NCI-H2196 (cell line): ENCODE results near the gene RAB11FIP2.

Experiments used
- DNase-seq: peaks from one replicate; lab custom pipeline; 2025; ENCODE audit not compliant: unreplicated experiment; lab: John Stamatoyannopoulos, UW

The RAB11FIP2 gene

DNA sequence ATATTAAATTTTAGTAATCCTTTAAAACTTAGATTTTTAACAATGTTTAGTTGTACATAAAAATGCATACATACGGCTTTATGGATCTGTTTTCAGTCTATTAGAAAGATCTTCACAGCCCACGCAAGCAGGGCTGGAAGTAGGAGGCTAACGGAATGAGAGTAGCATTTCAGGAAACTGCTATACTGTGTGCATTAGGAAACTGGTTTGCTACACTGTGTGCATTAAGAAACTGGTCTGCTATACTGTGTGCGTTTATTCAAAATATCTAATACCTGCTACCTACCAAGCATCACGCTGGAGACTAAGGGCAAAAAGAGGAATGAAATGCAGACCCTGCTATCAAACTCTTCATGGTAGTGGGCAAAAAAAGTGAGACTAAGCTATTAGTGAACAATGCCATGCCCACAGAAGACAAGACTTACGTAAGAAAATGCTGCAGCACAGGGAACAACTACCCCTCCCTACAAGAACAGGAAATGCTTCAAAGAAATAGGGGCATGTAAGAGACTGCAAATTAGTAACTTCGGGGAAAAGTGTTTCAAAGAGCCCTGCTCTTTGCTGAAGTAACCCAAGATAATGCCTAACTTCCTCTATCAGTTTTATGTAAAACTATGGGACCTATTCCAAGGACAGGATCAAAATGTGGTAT, 11.3 kb downstream of the RAB11FIP2 start:
- DNase-seq = no peak

DNA sequence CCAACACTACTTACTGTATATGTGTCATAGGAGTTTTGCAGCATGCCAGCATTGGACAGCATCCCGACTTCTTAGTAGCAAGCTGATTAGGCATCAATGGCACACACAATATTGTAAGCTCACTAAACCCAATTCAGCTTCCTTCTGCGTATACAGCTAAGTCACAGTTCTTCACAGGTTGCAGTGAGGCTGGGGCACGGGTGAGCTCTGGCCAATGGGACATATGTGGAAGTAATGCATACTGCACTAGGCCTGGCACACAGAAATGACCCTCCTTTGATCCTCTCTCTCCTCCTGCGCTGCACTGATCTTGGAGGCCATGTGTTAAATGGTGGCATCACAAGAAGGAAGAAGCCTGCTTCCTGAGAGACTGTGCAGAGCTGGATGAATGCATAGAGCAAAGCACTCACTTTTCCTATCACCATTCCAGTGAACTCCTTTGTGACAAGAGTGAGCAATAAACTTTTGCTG, 11.9 kb downstream of the RAB11FIP2 start:
- no peak for DNase-seq

DNA sequence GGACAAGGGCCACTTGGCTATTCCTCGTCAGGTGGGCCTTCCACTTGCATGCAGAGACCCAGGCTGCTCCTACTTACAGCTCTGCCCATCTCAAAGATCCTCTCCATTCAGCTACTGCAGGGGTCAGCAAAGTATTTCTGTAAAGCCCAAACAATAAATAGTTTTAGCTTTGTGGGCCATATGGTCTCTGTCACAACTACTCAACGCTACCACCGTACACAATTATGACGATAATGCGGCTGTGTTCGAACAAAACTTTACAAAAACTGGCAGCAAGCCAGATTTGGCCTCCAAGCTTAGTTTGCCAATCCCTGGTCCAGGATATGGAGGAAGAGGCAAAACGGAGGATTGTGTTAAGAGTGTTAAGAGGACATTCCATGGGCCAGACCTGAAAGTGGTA, 12.8 kb downstream of the RAB11FIP2 start:
- DNase-seq = no peak

DNA sequence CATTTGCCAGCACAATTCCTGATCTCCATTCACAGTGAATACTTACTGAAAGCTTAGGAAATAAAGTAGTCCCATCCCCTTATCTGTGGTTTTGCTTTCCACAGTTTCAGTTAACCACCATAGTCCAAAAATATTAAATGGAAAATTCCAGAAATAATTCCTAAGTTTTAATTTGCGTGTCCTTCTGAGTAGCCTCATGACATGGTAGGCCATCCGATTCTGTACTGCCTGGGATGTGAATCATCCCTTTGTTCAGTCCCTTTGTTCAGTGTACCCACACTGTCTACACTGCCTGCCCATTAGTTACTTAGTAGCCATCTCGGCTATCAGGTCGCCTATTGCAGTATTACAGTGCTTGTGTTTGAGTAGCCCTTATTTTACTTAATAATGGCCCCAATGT, 14.2 kb downstream of the RAB11FIP2 start:
- no peak for DNase-seq

DNA sequence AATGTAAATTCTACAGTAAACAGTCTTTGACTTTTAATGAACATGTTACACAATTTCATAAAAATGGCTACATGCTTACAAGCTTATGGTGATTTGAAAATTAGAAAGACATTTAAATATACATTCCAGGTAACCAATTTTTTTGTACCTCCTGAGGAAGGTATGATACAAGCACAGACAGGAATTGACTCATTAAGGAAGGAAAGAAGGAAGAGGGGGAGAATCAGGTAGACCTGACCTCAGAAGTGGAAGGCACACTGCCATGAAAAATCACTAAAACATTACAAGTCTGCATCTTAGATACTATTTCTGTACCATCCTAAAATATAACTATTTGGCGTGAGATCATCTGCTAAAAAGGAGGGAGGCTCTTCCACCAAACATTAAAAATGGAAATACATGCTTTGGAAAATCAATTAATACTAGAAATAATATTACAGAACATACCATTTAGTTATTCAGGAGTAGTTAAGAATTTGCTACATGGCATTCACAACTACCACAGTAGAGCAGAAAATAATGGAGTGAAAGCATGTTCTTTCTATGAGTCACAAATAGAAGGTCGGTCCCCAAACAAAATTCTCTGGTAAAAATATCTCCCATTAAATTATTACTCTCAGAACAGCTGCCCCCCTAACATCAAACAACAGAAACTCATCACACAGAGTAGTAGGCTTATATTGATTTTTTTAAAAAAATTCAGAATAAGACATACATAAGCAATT, 15.2 kb downstream of the RAB11FIP2 start:
- DNase-seq = no peak

DNA sequence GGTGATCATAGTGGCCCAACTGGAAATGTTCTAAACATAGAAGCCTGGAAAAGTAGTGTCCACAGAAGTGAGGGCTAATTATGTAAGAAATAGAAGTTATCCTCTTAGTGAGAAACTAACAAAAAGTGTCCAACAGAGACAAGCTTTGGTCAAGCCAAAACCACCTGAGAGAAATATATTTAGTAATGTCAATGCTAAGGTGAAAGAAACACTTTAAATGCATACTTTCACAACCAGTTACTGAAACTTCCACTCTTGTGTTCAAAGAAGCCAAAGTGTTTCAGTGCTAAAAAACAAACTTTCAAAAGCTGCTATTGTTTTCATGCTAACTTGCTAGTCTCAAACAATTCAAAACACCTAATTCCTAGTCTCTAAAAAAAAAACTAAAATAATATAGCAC, 18.1 kb downstream of the RAB11FIP2 start:
- DNase-seq = no peak

DNA sequence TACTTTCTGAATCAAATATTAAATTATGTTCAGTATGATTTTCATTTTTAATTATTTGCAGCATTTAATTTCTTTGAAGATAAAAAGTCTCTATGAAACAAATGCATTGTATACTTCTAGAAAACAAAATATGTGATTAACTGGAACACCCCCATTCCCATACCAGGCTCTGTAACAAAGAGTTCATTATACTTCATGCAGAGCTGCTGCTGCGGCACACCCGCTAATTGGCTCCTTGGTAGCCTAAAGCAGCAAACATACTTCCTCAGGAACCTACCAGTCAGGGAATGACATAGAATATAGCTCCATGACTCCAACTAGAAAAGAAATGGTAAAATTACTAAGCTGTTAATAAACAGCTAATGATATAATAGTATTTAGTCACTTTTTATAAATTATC, 19.3 kb downstream of the RAB11FIP2 start:
- DNase-seq = no peak

DNA sequence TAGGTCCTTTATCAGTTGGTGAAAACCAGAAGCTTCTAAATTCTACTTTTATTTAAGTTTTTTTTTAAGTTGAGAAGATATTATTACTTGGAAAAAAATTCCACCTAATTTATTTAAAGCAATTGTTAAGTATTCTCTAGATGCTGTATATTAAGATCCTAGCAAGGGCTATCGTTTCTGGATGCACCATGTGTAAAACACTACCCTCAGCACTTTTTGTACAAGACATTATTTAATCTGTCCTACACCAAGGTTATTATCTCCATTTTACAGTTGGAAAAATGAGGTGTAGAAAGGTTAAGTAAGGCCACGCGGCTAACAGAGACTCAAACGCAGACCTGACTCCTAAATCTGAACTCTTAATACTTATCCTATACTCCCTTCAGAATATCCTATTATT, 19.8 kb downstream of the RAB11FIP2 start:
- DNase-seq = no peak

DNA sequence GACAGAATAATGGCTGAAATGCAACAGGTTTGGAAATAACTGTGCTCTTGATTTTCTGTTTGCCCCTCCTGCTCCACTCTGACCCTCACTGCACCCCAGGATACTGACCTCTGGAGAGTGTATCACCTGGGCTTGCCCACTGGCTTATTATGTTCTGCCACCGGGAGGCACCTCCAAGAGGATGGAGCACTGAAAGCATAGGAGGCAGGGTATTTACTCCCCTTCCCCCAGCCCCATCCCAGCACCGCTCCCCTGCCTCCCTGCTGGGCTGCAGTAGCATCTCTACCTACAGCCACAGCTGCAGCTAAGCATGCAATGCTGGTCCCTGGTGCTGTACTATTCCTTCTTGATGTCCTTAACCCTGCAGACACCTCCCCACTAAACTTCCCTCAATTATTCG, 26.4 kb downstream of the RAB11FIP2 start:
- DNase-seq = no peak

DNA sequence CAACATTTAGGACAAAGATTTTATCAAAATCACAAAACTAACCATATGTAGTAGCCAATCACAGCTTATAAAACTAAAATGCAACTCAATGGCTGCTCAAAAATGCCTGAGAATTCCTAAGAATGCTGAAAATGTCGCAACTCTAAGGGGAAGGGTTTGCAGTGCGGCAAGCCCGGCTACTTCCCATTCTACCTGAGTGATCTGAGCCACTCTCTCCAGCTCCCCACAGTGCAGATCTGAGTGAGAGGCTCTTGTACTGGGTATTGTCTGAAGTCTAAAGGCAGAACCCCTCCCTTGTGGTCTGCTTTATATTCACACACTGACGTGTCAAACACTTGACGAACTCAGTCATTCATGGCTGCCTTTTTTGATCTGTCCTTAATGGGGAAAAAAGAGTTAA, 28.9 kb downstream of the RAB11FIP2 start:
- no peak for DNase-seq

DNA sequence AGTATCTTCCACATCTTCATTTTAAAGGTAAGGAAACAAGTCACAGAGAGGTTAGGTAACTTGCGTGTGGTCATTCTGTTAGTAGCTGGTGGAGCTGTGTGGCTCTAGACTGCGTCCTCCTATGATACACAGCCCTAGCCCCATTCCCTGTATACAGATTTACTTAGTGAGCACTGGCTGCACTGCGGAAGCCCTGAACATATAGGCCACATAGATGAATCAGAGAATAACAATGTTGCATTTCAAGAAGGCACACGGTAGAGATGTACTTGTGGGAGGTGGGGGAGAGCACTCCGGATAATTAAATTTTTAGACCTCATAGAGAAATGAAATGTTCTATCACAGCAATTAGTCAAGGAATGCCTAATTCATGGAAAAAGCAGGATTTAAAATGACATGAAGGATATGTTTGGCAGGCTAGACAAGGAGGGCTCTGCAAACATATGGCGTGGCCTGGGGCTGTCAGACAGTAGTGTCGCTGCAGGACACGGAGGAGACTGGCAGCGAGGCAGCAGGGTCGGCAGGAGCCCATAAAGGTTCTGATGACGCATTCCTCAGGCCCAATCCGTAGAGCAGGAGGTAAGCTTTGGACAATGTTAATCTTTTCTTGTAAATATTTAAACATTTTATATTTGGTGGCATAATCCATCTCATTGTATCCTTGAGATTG, 29.5 kb downstream of the RAB11FIP2 start:
- DNase-seq = no peak

DNA sequence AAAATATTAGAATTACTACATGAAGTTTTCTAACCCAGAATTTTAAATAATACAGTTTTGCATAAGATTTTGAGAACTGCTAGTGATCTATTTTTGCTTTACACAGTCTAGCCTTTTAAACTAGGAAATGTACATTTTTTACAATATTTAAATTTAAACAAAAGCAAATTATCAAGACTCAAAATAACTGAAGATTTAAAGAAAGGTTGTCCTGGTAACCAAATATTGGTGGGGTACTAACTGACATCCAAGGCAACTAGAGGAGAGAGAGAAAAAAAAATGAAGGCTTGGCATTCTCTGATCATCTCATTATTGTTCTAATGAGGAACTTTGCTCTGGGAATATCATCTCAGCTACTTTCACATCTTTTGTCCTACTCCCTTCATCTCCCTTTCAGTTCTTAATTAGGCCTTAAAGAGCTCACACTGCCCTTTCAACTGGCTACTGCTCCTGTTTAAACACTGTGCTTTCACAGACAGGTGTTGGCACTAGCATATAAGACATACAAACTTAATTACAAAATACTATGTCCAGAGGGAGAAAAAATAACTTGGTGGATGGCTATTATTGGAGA, 33.7 kb downstream of the RAB11FIP2 start:
- no peak for DNase-seq

DNA sequence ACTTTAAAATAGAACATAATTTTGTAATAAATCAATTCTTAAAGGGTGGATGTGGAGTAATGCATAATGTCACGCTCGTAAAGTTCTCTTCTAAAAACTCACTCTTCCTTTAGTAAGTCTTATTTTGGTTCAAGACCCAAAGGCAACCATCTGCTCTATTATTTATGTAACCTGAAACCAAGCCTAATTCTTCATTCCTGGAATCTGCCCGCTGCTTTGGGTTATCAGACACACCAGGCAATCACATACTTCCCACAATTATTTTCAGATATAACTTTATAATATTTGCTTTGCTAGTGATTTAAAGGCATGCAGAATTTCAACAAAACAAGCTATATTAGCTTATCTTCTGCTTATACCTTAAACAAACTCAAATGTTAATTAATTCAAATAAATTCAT, 39.0 kb downstream of the RAB11FIP2 start:
- no peak for DNase-seq

DNA sequence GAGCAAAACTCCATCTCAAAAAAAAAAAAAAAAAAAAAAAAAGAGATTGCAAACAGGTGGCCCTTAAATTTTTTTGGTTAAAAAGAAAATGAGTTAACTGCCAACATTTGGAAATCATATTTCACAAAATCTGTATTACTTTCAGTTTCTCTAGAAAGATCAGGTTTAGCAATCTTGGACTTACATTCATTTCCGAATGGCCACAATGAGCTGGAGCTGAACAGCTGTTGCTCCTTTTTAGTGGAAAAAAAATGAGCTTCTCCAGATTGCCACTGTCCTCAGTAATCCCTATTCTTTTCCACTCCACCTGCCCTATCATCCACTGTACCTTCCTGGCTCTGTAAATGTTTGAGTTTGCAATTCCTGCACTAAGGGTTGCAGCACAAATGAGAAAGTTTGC, 43.6 kb downstream of the RAB11FIP2 start:
- DNase-seq = no peak

DNA sequence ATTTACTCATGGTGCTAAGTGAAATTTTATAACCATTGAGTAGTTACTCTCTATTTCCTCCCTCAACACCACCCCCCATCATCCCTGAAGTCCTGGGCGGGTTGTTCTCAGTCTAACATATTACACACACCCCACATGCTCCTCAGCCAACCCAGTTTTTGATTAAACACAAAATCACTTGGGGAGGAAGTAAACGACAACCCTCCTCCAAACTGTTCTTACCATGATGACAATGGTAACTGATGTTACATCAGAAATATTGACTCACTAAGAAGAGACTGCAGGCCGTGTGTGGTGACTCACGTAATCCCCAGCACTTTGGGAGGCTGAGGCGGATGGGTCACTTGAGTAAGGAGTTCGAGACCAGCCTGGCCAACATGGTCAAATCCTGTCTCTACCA, 44.2 kb downstream of the RAB11FIP2 start:
- no peak for DNase-seq

DNA sequence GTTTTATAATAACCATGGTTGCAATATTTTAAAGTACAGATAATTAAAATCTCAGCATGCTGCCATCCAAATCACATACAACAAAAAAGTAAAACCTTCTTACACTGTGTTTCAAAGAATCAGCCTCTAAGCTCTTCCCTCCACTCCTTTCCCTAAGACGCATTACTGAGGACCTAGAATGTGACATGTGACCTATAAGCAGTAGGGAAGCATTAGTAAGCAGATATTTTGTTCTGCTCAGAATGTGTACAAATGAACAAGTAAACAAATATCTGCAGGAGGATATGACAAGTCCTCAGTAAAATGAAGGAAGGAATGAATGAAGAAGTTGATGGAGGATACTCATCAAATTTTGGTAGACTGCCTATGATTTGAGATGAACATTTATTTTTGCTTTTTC, 49.1 kb downstream of the RAB11FIP2 start:
- no peak for DNase-seq

DNA sequence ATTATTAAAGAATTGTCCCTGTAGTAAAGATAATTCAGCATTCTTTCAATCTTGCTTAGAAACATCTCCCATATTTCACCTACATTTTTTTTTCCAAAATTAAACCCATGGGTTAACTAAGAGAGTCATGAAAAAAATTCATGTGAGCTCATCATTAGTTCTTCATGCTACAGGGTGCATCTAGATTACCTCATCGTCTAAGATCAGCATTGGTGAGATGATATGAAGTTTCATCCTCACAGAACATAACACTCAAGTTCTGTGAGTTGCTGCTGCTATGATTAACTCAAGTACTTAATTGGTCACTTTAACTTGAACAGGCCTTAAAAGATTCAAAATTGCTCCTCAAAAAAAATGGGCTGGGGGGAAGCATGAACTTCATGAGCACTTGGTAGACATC, 50.0 kb downstream of the RAB11FIP2 start:
- no peak for DNase-seq

DNA sequence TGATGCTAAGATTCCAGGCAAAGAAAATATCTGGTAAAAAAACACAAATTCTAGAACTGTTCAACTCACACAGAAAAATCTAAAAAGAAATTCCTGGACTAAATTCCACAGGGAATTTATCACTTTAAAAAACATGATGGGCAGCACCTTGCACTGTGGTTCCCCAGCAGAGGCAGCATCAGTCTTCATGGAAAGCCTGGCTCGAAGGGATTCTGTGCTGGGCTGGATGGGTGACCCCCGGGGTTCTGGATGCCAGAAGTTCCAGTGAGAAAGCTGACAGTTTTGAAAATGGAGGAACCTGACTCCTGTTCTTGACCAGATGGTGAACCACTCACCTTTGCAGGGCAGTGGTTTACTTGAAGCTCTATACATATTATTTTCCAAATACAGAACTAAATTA, 52.0 kb downstream of the RAB11FIP2 start:
- DNase-seq = no peak

DNA sequence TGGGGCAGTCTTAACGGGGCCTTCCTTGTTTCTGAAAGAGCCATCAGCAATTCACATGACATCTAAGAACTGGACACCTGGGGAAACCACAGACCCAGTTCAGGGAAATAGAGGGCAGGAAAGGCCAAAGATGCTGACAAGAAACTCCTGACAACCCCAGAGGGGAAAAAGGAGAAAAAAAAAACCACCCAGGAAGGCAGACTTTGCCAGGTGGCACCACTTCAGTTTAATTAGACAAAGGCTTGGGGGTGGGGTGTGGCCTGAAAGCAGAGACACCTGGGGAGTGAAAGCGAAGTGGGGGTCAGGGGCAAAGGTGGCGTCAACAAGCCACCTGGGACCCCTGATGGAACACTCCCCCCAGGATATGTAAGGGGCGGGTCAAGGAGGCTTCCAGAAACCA, 53.6 kb downstream of the RAB11FIP2 start:
- DNase-seq = no peak

DNA sequence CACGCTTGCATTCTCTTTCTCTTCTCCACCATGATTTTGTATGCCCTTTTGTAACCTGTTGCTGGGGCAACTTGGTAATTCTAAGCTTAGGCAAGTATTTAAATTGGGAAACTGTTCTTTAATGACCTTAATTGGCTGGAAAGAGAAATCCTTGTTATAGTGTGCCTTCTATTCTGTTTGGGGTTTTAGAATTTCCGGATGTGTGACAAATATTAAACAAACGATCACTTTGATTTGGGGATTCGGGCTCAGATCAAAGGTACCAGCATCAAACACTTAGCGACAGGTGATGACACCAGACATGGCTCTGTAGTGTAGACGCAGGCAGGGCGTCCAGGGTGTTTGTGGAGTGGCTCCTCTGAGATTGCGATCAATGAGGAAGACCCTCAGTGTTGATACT, 55.0 kb downstream of the RAB11FIP2 start:
- no peak for DNase-seq

DNA sequence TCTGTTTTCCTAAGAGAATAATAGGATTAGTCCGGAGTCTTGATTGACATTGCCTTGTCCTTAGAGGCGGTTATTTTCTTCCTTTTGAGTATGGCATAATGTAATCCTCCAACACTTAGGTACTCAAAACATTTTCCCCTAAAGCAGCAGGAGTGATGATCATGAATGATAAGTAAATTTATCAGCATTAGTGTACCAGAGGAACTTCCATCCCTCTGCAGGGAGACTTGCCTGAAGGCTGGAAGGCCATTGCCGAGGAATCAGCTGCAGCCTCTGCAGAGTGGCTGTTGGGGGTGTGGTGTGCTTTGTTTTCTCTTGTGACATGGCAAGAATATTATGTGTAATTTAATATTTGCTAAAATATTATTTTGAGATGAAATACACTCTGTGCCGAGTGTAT, 56.8 kb downstream of the RAB11FIP2 start:
- no peak for DNase-seq

DNA sequence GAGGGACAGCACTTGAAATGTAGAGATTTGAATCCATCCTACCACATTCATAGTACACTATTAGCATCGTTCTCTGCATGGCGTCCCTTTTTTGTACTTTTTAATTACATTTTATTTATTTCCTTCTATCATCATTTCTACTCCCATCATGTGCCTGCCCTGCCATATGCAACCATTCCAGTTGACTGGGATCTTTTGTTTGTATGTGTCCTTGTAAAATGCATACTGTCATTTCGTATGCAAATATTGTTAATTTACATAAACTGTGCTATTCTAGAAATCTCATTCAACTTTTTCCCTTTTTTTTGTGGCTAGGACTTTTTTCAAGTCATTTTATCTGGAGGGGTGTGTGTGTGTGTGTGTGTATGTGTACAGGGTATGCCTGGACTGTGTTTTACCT, 57.9 kb downstream of the RAB11FIP2 start:
- DNase-seq = no peak
